DMS53 (cell line): ENCODE measurements around the gene NPDC1.
A peak's percentile ranks its signal among the peaks of the same experiment; 100 is the strongest.

Source experiments
- DNase-seq: peaks from one replicate; lab custom pipeline; 2025; lab: John Stamatoyannopoulos, UW

NPDC1 gene

GRCh38 chr9:137055385-137056364 lies 9.7 kb upstream of the NPDC1 start:
- DNase-seq: no peak

GRCh38 chr9:137054932-137055384 lies 9.0 kb upstream of the NPDC1 start:
- no peak for DNase-seq

GRCh38 chr9:137053944-137054931 lies 8.3 kb upstream of the NPDC1 start, which contains the start of gene ENTPD2:
ENTPD2 (minus strand) TSS chr9:137054061; CDS start chr9:137053997, 64 bp downstream.
- DNase-seq: peak; percentile 93

GRCh38 chr9:137052998-137053943 lies 7.3 kb upstream of the NPDC1 start:
- peak; percentile 86 for DNase-seq

- no peak for DNase-seq
These were observed 6.3 kb upstream of the NPDC1 start for GRCh38 chr9:137052293-137052692.

GRCh38 chr9:137051145-137051724 lies 5.3 kb upstream of the NPDC1 start:
- DNase-seq: no peak

- DNase-seq: peak; percentile 52
These were observed 4.6 kb upstream of the NPDC1 start for GRCh38 chr9:137050570-137050969.

GRCh38 chr9:137049544-137050449 lies 3.8 kb upstream of the NPDC1 start:
- DNase-seq: peak; percentile 92

GRCh38 chr9:137048655-137049543 lies 2.9 kb upstream of the NPDC1 start:
- peak; percentile 82 for DNase-seq

GRCh38 chr9:137045294-137046087 lies 486 bp downstream of the NPDC1 start:
- DNase-seq: peak; percentile 80

- DNase-seq: peak; percentile 90
These were observed 1.3 kb downstream of the NPDC1 start for GRCh38 chr9:137044502-137045177.

- DNase-seq: peak; percentile 64
These were observed 1.9 kb downstream of the NPDC1 start for GRCh38 chr9:137044037-137044436.

- DNase-seq: no peak
These were observed 2.9 kb downstream of the NPDC1 start for GRCh38 chr9:137042751-137043727.

GRCh38 chr9:137041124-137041523 lies 4.9 kb downstream of the NPDC1 start:
- DNase-seq: no peak

- no peak for DNase-seq
These were observed 5.4 kb downstream of the NPDC1 start for GRCh38 chr9:137040568-137040967.
